Adrenal gland (tissue), 5 donors: ENCODE results near the gene RGL1.

Source experiments
- CTCF ChIP-seq, 6 experiments: fragments of 450-650 bp in 4 of 6; fragments of 200-600 bp in 2 of 6; sonication (generic) in 1 of 6; IDR thresholded peaks; 1 replicate in 5 of 6; 2 replicates in 1 of 6; pipeline versions ENCODE4 v1.5.1 to v1.8.0; 2016 to 2021; ENCODE audit warnings: antibody characterized with exemption in 6 of 6, mild to moderate bottlenecking in 2 of 6, moderate library complexity in 1 of 6
- POLR2A ChIP-seq, 2 donors: fragments of 450-650 bp; IDR thresholded peaks; one replicate each; pipeline ENCODE4 v1.6.1; 2017; ENCODE audit warnings: antibody characterized with exemption in 2 of 2, mild to moderate bottlenecking in 2 of 2, moderate library complexity in 1 of 2
- donor health status: DM: no; HTN: no; CAD: no.

GRCh38 chr1:183842795-183843144 lies 37.9 kb downstream of the RGL1 start:
- TF ChIP-seq CTCF (IDR thresholded peaks at IDR 0.05) (no peak), POLR2A (IDR thresholded peaks at IDR 0.05) (no peak)
